Esophagus squamous epithelium (tissue), 4 donors: ENCODE results near the gene CHI3L1.

Source experiments
- CTCF ChIP-seq, 6 experiments: fragments of 450-650 bp in 4 of 6; fragments of 200-600 bp in 2 of 6; sonication (generic) in 2 of 6; IDR thresholded peaks; one replicate each; pipeline ENCODE4 v1.5.1; 2016 to 2019; ENCODE audit warnings: antibody characterized with exemption in 6 of 6, mild to moderate bottlenecking in 4 of 6, moderate library complexity in 4 of 6
- POLR2A ChIP-seq, 4 donors: fragments of 450-650 bp; IDR thresholded peaks; one replicate each; pipeline ENCODE4 v1.6.1; 2017; ENCODE audit warnings: antibody characterized with exemption in 4 of 4, mild to moderate bottlenecking in 4 of 4, moderate library complexity in 3 of 4

- TF ChIP-seq CTCF (IDR thresholded peaks at IDR 0.05), result no peak
- no peak for TF ChIP-seq POLR2A (IDR thresholded peaks at IDR 0.05)
Observed at GRCh38 chr1:203151362-203152157, 34.9 kb downstream of the CHI3L1 start.
